ENCODE results near the gene PTPRD. TPM values are rescaled to one million over a fixed set of nuclear protein-coding genes. Genes with fewer than 3 reads are reported as not detected.

Gene PTPRD
- total RNA-seq, 1 experiment from 2014 or later: 1.8 TPM

GRCh38 chr9:8842402-8843193, 1770.2 kb downstream of the PTPRD start:
- CTCF ChIA-PET: no interaction called here

DNA sequence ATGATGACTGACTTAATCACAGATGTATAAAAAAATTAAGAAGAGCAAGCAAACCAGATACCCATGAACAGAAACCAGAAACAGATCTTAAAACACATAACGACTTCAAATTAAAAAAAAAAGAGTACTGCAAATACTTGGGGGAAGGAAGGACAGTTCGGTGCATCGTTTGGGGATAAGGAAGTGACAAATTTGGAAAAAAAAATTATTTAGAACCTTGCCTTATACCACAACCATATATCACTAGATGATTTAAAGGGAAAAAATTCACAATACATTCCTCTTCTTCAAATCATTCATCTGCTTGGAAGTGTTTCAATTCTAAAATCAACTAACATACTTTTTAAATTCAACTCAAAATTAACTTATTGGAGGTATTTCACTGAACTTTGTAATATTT, 1774.7 kb downstream of the PTPRD start:
- CTCF ChIA-PET: no interaction called here
- Mint-ChIP-seq H3K4me1 (ENCODE audit: low read depth, unreplicated experiment) (no peaks in the 10 kb centered on the region), H3K27me3 (ENCODE audit: unreplicated experiment) (no peaks in the 10 kb centered on the region), H3K36me3 (ENCODE audit: insufficient read depth, unreplicated experiment) (no peaks in the 10 kb centered on the region), H3K4me3 (ENCODE audit: low read depth, unreplicated experiment) (no peak overlapping the region), H3K27ac (ENCODE audit: unreplicated experiment) (no peak overlapping the region), H3K9me3 (ENCODE audit: low read depth, unreplicated experiment) (no peaks in the 10 kb centered on the region)
- intact Hi-C loops (cut with micrococcal nuclease; ENCODE audit: unreplicated experiment): no loop called here
- TF ChIP-seq, protein P1, sequence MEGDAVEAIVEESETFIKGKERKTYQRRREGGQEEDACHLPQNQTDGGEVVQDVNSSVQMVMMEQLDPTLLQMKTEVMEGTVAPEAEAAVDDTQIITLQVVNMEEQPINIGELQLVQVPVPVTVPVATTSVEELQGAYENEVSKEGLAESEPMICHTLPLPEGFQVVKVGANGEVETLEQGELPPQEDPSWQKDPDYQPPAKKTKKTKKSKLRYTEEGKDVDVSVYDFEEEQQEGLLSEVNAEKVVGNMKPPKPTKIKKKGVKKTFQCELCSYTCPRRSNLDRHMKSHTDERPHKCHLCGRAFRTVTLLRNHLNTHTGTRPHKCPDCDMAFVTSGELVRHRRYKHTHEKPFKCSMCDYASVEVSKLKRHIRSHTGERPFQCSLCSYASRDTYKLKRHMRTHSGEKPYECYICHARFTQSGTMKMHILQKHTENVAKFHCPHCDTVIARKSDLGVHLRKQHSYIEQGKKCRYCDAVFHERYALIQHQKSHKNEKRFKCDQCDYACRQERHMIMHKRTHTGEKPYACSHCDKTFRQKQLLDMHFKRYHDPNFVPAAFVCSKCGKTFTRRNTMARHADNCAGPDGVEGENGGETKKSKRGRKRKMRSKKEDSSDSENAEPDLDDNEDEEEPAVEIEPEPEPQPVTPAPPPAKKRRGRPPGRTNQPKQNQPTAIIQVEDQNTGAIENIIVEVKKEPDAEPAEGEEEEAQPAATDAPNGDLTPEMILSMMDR (IDR thresholded peaks at IDR 0.05; ENCODE audit: unreplicated experiment): no peak
- DNase-seq: no peak
- BruUV-seq (replicated peaks): no TSS peak

More at GRCh38 chr9:8842402-8843193, 1770.2 kb downstream of the PTPRD start:
- Mint-ChIP-seq H3K27me3 (ENCODE audit: unreplicated experiment) (no peaks in the 10 kb centered on the region), H3K4me1 (ENCODE audit: low read depth, unreplicated experiment) (no peaks in the 10 kb centered on the region), H3K36me3 (ENCODE audit: insufficient read depth, unreplicated experiment) (no peaks in the 10 kb centered on the region), H3K27ac (ENCODE audit: unreplicated experiment) (no peak overlapping the region), H3K4me3 (ENCODE audit: low read depth, unreplicated experiment) (no peak overlapping the region), H3K9me3 (ENCODE audit: low read depth, unreplicated experiment) (peaks cover 4% of the 10 kb centered on the region)
- TF ChIP-seq, protein P1 (IDR thresholded peaks at IDR 0.05; ENCODE audit: unreplicated experiment): no peak
- BruUV-seq (replicated peaks): no TSS peak
- no peak for DNase-seq
- intact Hi-C loops (cut with micrococcal nuclease; ENCODE audit: unreplicated experiment): no loop called here

DNA sequence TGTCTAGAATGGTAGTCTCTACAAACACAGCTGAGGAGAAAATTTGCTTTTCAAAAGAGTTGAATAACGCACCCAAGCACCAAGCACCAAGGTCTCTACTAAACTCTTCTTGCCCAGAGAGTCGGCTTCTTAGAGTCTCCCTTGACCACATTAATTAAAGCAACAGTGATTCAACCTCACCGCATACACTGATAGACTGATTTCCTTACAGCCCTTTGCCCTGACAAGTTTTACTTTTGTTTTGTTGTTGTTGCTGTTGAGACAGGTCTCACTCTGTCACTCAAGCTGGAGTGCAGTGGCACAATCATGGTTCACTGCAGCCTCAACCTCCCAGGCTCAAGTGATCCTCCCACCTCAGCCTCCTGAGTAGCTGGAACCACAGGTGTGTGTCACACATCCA, 1777.5 kb downstream of the PTPRD start:
- CTCF ChIA-PET: no interaction called here
- Mint-ChIP-seq H3K4me1 (ENCODE audit: low read depth, unreplicated experiment) (no peaks in the 10 kb centered on the region), H3K4me3 (ENCODE audit: low read depth, unreplicated experiment) (no peak overlapping the region), H3K27ac (ENCODE audit: unreplicated experiment) (no peak overlapping the region), H3K27me3 (ENCODE audit: unreplicated experiment) (no peaks in the 10 kb centered on the region), H3K9me3 (ENCODE audit: low read depth, unreplicated experiment) (no peaks in the 10 kb centered on the region), H3K36me3 (ENCODE audit: insufficient read depth, unreplicated experiment) (no peaks in the 10 kb centered on the region)
- no TSS peak for BruUV-seq (replicated peaks)
- intact Hi-C loops (cut with micrococcal nuclease; ENCODE audit: unreplicated experiment): no loop called here
- TF ChIP-seq, protein P1 (IDR thresholded peaks at IDR 0.05; ENCODE audit: unreplicated experiment): no peak
- no peak for DNase-seq

DNA sequence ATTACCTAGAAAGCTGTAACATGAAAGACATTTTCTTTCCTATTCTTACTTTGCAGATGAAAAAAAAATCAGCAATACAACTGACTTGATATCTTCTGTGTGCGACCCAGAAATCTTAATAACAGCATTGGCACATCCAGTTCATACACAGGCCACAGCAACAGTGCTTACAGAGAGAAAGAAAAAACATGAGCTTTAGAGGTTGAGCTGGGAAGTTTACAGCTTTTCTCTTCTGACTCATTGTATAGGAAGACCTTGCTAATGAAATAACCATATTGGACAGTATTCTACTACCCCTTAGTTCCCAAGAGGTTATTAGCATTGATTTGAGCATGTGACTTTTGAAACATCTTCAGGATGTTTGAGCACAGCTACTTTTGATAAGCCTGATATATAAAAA, 1779.8 kb downstream of the PTPRD start:
- Mint-ChIP-seq H3K4me3 (ENCODE audit: low read depth, unreplicated experiment) (no peak overlapping the region), H3K36me3 (ENCODE audit: insufficient read depth, unreplicated experiment) (no peaks in the 10 kb centered on the region), H3K27ac (ENCODE audit: unreplicated experiment) (no peak overlapping the region), H3K27me3 (ENCODE audit: unreplicated experiment) (no peaks in the 10 kb centered on the region), H3K4me1 (ENCODE audit: low read depth, unreplicated experiment) (no peaks in the 10 kb centered on the region), H3K9me3 (ENCODE audit: low read depth, unreplicated experiment) (no peaks in the 10 kb centered on the region)
- intact Hi-C loops (cut with micrococcal nuclease; ENCODE audit: unreplicated experiment): no loop called here
- TF ChIP-seq, protein P1 (IDR thresholded peaks at IDR 0.05; ENCODE audit: unreplicated experiment): no peak
- CTCF ChIA-PET: no interaction called here
- no peak for DNase-seq
- no TSS peak for BruUV-seq (replicated peaks)

All from Calu3 (cell line).